HG03196 (cell line): Measurements from ENCODE around the gene TBCCD1.
"Not testable (repeated sequence)": the region's sequence is repeated elsewhere in the genome, so short reads cannot be mapped to it uniquely, and the experiment has no call there.

ENCODE experiments used
- ATAC-seq: cut with Tn5 transposase; IDR thresholded peaks from one replicate; pipeline ENCODE4 v1.9.1; 2021; ENCODE audit not compliant: unreplicated experiment

The TBCCD1 gene

DNA sequence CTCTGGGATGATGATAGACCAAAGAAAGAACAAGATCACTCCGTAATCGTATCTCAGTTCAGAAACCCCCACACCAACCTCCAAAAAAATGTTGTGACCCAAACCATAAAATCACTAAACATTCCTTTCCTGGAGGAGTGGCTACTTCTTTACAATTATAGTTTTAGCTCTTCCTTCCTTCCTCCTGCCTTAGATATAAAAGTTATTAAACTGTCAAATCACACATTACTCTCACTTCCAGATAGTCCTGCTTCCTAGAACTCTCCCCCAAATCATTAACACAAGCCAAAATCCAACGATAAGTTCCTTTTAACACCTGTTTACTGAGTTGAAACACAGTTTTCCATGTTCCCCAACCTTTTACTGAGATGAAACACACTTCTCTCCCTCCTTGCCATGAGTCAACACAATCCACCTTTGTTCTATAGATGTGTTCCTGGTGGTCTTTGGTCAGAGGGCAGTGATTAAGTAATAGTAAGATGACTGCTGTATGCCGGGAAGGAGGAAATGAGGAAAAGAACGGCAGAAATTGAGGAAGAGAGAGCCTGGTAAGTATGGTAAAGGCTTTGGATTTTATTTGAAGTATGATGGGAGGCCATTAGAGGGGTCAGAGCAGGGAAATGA, 14.6 kb downstream of the TBCCD1 start:
- ATAC-seq = no peak

DNA sequence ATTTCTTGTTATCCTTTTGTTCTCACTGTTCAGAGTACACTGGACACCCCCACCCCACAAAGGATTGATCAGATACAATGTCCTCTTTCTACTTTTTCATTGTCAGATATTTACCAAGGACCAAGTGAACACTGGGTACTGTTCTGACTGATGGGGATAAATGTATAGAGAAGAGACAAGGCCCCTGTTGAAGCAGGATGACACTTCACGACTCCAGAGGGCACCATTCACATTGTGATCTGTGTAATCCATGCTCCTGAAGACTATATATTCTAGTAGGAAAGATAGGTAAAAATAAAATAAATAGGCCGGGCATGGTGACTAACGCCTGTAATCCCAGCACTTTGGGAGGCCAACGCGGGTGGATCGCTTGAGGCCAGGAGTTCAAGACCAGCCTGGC, 15.8 kb downstream of the TBCCD1 start:
- no peak for ATAC-seq

DNA sequence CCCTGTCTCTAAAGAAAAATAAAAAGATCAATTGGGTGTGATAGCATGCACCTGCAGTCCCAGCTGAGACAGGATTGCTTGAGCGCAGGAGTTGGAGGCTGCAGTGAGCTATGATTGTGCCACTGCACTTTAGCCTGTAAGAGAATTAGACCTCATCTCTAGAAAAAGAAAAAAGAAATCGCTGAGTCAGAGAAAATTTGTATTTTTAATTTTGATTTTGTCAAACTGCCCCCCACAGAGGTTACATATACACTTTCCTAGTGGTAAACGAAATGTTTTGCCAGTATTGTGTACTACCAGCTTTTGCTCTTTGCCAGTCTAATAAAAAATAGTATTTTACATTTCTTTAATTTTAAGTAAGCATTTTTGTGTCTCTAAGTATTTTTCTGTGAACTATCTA, 17.6 kb downstream of the TBCCD1 start:
- ATAC-seq = no peak

DNA sequence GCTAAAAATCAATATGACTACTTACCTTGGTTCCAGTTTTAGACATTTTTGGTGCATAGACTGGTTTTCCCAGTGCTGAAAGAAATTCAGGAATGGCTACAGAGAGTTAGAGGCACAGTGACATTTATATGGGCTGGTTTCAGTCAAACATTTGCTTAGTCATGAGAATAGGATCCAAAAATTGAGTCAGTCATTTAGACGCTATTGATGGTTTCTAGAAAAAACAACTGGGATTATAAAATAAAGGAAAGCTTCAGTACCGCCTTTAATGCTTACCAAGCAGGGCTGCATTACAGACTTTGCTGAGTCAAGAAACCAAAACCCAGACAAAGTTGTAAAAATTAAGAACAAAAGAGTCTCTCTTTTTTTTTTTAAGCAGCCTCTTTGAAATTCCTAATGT, 22.9 kb downstream of the TBCCD1 start, which contains the start of gene CRYGS:
CRYGS (minus strand) TSS at position 100 of the 400 bp plus-strand sequence; CDS start at position 46, 54 bp downstream.
- no peak for ATAC-seq

DNA sequence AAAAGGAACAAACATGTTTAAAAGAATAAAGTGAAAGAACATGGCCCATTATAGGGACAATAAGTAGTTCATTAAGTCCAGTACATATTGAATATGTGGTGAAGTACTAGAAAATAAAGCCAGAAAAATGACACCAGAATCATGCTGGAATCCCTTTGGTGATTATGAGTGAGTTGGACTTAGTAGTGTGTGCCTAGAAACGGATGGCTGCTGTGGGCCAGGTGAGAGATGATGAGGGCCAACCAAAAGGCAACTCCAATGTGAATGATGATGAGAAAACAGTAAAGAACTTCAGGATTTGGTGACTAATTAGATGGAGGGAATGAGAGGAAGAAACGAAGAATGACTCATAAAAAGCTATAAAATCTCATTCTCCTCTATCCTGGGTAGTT, 26.3 kb downstream of the TBCCD1 start:
- no peak for ATAC-seq

DNA sequence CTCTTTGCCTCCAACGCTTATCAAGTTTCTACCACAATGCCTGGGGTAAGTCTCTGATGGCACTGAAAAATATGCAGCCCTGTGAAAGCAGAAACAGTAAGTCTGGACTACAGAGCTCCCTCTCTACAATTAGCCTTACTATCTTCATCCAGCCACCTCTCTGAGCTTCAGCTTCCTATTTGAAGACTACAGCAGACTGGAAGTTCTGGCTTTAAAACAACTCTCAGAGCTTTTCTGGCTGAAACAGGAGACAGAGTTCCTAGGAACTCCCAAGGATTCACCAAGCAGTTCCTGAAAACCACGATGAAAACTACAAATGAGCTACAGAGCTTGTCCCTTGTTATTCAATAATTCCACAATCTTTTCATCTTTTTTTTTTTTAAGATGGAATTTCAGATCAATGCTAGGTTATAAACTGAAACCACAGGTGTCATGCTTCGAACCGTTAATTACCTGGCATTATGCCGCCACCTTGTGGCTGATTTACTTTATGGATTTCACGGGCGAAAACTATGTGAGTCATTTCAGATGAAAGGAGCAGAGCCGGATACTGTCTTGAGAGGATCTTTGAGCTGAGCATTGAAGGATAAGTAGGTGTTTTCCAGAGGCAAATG, 26.8 kb downstream of the TBCCD1 start:
- peak; percentile 53 for ATAC-seq

DNA sequence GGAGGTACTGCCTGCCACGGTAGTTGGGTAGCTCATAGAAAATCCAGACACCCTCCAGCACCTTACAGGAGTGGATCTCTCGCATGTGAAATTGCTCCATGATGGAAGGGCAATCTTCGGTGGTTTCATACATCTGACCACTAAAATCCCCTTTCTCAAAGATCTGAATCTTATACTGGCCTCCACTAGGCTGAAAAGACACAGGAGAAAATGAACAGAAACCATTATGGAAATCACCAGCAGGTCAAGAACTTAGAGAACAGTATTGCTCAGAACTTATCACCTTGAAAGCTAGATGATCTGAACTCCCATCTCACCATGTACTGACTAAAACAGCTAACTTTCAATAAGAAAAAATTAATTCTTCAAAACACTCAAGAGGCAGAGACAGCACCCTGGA, 28.4 kb downstream of the TBCCD1 start:
- ATAC-seq = no peak

DNA sequence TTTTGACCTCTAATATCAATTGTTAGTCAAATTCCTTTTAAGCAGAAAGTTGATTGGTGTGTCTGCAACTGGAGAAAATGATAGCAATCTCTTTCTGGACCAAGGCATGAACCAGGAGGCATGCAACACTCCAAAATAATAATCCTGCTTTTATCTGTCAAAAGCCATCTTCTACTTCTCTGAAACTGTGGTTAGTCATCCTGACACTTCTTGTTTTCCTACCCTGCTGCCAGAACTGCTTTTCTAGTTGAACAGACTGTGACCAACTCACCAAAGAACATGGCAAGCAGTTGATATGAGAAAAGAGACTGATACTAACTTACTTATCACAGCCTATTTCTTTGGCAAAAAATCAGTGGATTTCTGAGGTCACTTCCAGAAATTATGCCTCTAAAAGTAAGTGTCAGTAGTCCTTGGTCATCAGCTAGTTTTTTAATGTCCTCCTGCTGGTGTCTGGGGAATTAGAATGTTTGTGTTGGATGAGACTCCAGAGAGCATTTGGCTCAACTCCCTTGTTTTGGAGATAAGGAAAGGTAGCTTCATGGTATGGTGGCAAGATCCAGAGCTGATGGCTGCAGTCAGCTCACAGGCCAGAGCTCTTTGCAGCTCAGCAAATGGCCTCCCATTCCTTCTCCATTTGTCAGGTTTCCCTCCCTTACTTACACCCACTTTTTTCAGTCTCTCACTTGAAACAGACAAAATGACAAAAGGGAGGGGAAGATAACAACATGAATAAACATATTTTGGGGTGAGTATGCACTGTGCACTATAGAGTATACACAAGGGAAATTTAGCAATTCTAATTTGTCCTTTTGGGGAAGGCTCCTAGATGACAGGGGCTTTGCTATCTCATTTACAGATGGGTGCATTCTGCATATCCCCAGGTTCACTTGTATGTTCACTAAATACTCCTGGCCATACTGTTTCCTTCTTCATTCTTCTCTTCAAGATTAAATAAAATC, 30.0 kb downstream of the TBCCD1 start:
- ATAC-seq = no peak

DNA sequence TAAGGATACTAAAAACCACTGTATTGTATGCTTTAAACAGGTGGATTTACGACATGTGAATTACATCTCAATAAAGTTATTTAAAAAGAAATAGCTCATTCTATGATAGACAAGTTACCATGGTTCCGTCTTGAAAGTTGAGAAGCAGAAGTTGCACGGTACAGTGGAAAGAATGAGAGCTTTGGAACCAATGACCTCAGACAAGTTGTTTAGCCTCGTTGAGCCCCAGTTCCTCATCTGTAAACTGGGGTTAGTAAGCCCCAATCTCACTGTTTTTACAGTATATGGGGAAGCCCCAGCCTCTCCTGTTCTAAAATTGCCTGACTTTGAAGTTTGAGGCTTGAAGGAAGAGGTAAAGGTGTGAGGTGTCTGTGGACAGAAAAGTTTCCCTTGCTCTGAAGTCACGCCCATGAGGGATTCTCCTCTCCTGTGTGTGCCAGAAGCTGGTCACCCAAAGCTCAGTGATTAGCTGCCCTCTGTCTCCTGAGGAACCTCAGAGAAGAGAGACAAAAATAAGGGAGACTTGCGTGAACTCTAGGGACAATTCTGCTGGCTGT, 32.9 kb downstream of the TBCCD1 start:
- ATAC-seq = peak; percentile 84

DNA sequence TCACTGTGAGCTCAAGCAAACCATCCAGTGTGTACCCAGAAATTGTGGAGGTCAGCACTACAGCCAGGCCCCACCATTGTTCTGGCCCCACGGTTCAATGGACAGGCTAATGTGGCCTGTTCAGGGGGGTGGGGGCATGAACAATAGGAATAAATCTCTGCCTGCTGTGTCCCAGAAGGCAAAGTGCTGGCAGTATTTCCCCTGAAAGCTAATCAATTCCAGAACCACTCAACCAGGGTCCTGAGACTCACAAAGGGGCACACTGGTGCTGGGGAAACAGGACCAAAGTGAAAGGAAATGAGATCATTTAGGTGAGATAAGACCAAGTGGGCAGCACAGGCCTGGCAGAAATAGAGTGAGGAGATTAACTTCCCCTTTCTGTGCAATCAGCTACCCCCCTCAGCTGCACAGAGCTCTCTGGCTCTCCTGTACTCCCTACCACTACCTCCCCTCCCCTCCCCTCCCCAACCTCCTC, 34.5 kb downstream of the TBCCD1 start:
- peak; percentile 62 for ATAC-seq

DNA sequence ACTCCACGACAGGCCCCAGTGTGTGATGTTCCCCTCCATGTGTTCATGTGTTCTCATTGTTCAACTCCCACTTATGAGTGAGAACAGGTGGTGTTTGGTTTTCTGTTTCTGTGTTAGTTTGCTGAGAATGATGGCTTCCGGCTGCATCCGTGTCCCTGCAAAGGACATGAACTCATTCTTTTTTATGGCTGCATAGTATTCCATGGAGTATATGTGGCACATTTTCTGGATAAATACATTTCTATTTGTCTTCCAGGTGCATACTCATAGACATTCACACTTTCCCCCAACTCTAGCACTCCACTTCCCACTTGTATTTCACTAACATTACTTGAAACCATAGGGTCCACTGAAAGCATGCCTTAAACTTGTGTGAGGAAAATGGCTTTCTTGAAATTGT, 35.4 kb downstream of the TBCCD1 start:
- ATAC-seq = not testable (repeated sequence)

DNA sequence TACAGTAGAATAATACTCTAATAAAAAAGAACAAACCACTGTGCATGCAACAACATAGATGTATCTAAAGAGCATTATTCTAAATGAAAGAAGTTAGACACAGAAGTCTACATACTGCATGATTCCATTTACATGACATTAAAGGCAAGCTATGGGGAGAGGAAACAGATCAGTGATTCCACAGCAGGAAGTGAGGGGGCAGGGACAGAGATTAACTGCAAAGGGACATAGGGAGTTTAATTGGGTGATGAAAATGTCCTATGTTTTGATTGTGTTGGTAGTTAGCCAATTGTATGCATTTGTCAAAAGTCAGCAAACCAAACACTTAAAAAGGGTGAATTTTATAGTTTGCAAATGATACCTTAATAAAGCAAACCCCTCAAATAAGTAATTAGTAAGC, 36.7 kb downstream of the TBCCD1 start:
- no peak for ATAC-seq

DNA sequence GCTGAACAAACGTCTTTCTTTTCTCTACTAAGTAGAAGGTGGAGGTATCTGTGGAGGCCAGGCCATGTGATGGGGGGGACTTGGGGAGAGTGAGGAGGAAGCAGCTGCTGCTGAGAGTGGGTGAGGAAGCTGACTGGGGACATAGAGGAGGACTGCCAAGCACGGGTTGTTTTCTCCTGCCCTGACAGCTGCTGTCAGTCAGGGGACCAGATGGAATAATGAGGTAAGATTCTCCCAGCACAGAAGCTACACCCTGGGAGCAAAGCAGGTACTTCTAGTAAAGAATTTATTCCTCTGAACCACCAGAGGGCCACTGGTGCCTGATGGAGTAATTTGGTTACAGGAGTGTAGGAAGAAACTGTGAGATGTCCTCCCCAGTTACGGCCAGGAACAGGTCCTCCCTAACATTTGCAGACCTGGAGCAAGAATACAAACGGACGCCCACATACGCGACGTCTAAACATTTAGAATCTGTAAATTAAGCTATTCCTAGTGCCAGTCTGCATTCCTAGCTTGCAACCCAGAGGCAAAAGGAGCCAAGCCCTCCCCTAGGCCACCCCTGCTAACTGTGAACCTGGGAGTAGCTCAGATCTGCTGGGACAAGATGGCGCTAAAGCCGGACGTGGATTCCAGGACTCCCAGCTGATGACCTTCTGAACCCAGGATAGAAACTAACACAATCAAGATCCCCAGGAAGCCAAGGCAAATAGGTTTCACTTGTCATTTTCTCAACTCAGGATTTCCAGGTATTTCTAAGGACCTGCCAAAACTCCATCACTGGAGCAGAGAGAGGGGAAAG, 37.7 kb downstream of the TBCCD1 start:
- ATAC-seq = no peak

DNA sequence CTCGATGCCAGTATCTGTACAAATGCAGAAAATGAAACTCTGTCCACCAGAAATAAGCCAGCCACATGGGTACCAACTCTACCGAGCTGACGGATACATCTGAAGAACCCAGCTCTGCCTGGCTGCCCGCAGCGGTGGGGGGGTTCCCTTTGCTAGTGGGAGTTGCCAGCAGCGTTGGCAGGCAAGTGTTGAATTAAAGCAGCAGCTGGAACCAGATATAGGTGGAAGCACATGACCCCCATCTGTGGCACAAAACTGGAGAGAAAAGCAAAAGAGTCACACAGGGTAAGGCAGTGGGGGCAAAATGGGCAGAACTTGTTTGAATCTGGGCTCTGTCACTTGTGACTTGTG, 40.9 kb downstream of the TBCCD1 start:
- peak; percentile 42 for ATAC-seq

DNA sequence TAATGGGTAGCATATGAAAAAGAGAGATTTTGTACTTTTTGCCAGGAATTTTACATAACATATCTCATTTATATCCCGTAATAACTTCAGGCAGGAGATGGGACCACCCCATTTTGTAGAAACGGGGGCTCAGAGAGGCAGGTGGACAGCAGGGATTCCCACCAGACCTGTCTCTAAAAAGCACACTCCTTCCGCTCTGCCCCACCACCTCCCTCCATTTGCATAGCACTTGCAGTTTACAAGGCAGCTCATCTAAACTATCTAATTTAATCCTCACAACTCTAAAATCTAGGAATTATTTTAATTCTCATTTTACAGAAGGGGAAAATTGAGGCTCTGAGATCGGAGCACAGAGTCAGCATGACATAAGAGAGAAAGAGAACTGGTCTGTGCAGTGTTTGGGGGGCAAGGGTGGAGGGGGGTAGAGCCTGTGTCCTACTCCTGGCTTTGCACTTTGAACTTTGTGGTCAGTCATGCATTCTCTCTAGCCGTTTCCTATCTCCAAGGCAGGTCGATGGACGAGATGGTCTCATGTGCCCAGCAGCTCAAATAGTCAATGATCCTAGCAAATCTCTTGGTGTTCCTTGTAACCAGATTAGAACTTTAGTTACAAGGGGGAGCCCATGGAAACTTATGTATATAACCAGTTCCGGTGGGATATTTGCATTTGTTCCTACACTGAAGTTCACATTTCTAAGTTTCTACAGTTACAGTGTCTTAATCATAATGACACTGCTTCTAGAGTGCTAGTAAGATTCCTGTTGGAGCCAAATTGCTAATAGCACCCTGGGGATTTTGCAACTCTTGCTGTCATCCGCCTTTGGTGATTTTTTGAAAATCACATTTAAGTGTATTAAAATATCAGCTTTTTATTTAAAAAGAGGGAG, 41.5 kb downstream of the TBCCD1 start:
- ATAC-seq = peak; percentile 20

DNA sequence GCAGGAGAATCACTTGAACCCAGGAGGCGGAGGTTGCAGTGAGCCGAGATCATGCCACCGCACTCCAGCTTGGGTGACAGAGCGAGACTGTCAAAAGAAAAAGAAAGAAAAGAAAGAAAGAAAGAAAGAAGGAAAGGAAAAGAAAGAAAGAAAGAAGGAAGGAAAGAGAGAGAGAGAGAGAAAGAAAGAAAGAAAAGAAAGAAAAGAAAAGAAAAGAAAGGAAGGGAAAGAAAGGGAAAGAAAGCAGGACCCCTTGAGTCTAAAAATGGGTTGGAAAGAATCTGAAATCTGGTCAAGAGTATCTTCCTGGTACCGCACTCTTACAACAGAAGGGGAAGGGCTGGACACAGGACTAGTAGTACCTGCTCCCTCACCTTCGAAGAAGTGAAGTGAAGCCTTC, 42.5 kb downstream of the TBCCD1 start:
- ATAC-seq = no peak

DNA sequence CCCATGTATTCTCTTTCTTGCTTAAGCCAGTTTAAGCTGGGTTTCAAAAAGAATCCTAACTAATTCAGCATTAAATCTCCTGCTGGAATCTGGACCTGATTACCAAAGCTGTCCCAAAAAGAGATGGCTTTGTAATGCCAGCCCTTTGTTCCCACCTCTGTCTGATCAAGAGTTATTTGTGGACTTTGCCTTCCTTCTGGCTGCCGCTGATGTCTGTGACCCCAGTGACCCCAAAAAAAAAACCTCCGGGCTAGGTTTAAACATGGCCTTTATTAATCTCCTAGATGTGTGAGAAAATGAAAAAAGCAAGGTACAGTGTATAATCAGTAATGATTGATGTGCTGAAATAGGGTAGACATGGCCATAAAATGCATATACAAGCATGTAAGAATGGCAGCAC, 43.7 kb downstream of the TBCCD1 start:
- no peak for ATAC-seq

DNA sequence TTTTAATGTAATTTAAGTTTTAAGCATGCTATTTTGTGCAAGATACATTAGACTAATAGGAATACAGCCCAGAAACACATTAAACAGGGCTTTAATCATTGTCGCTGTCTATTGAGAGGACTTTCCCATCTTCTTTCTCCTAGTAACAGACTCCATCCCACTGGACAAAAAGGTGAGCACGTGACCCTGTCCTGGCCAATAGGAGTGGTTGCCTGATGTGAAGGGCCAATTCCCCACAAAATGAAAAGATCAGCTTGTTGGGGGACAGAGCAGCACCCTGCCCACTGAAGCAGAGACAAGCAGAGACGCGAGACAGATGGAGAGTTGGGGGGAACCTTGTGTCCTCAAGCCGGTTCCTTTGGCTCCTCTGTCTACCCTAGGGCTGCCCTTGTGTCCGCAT, 44.1 kb downstream of the TBCCD1 start:
- ATAC-seq = no peak

DNA sequence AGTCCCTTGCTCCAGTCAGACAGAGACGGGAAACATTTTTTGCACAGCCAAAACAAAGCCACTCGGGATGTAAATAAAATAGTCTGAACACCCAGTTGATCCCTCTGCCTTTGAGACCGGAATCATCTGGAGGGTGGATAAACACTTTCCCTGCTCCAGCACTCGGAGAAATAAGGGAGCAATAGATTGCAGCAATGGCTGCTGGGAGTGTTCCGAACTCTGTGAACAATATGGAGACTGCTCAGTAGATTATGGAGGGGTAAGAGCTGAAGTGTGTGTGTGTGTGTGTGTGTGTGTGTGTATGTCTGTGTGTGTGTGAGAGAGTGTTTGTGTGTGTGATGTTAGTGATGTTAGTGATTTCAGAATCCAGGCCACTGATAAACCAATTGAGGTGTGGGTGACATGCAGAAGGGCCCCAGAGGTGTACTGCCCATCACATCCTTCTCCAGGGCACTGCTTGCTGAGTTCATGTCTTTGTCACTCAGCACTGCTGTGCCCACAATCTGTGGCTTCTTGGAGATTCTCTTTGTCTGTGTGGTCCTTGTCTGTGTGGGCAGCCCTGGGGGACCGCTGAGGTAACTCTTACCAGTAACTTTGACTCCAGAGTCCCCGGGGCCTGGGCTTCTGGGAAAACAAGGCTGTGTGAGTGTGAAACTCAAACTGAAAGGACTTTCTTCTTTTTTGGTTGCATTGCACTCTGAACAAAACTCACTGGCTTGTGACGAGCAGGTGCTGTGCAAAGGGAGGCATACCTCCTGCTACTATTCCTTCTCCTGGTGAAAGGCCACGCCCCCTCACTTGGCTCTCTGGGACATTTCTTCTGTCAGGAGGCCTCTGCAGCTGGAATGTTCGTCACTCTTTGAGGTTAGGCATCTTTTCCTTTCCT, 45.9 kb downstream of the TBCCD1 start:
- peak; percentile 54 for ATAC-seq
